ENCODE data around the gene AIMP1. TPM values are rescaled to one million over a fixed set of nuclear protein-coding genes. Genes with fewer than 3 reads are reported as not detected.
"Not testable (repeated sequence)": the region's sequence is repeated elsewhere in the genome, so short reads cannot be mapped to it uniquely, and the experiment has no call there.

The AIMP1 gene
- total RNA-seq, 1 donor from 2014 or later: 14.3 TPM

GRCh38 chr4:106312377-106312776, 4.0 kb upstream of the AIMP1 start:
- DNase-seq (ENCODE audit: low spot score): no peak
- no peak for ATAC-seq

- DNase-seq (ENCODE audit: low spot score) (no peak), ATAC-seq (no peak)
Observed at GRCh38 chr4:106312997-106313522, 3.3 kb upstream of the AIMP1 start.

GRCh38 chr4:106314960-106315359, 1.4 kb upstream of the AIMP1 start:
- no peak for DNase-seq (ENCODE audit: low spot score)
- ATAC-seq: no peak

DNA sequence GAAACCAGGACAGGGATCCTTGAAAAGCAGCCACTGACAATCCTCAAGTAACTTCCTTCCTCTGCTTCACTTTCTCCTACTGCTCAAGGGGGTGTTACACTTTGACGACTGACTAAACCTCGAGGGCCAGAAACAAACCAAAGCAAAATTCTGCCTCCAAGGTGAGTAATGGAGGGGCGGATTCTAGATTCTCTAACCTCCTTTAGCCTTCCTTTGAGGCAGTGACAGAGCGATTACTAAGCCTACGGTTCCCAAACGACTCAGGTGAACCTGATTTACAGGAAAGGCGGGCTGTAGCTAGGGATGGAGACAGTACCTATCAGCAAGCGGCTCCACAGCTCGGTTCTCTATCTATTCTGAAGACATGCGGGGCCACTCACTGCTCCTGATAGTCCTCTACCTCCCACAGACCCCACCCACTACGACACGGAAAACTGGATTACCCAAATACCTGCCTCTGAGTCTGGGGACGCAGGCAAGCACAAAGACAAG, 828 bp upstream of the AIMP1 start:
- ATAC-seq (peak; percentile 28), DNase-seq (ENCODE audit: low spot score) (no peak)

DNA sequence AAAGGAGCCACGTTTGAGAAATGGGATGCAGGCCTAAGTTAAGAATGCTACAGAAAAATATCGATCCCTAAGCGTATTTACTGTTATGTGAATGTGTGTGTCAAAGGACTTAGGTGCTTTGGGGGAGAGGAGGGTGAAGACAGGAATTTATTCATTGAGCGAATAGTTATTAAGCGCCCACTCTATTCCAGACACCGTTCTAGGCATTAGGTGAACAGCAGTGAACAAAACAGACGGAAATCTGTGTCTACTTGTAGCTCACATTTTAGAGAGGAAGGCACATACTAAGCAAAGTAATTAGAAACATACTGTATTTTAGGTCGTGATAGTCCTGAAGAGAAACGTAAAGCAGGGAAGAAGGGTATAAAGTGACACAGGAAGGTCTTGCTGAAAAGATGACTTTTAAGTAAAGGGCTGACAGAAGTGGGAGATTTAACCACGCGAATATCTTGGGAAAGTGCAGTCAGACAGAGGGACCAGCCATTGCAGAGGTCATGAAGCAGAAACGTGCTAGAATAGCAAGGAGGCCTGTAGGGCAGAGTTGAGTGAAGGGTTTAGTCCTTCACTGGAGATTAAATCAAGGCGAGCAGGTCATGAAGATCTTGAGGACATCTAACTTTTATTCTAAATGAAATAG, 541 bp downstream of the AIMP1 start:
- ATAC-seq: no peak
- DNase-seq (ENCODE audit: low spot score): no peak

DNA sequence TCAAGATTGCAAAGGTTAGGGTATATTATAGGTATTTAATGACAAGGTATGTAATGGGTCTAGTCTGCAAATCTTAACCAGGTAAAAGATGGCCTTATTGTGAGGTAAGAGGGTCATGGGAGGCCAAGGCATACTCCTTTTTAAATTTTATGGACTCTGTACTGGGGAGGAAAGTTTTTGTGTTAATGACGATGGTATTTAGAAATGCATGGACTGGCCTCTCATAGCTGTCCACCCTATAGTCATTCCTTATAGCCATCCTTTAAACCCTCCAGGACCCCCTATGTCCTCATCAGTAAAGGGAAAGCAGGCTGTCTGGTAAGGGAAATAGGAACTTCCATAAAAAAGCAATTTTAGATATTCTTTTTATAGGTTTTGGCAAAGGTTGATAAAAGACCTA, 1.5 kb downstream of the AIMP1 start:
- DNase-seq (ENCODE audit: low spot score) (no peak), ATAC-seq (no peak)

DNA sequence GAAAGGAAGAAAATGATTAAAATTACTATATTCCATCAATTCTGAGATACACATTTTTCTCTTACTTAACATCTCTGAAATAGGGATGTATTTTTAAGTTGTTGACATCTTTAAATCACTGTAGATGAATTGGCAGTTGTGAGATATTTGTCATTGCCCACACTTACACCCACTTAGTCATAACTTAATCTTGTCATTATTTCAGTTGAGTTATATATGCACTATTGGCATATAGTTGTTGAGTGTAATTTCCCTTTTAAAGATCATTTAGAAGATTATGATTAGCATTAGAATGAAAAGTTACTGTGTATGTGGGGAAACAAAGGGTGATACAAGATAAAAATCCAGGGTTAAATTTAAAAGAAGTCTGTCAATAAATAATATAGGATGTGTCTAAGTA, 2.2 kb downstream of the AIMP1 start:
- no peak for ATAC-seq

GRCh38 chr4:106320235-106320634, 3.9 kb downstream of the AIMP1 start:
- DNase-seq (ENCODE audit: low spot score) (no peak), ATAC-seq (no peak)

More for the DNA sequence above, 2.2 kb downstream of the AIMP1 start:
- DNase-seq (ENCODE audit: low spot score): no peak

GRCh38 chr4:106321168-106321567, 4.8 kb downstream of the AIMP1 start:
- DNase-seq (ENCODE audit: low spot score); ATAC-seq: not testable (repeated sequence)

GRCh38 chr4:106321814-106322213, 5.5 kb downstream of the AIMP1 start:
- ATAC-seq; DNase-seq (ENCODE audit: low spot score): not testable (repeated sequence)

DNA sequence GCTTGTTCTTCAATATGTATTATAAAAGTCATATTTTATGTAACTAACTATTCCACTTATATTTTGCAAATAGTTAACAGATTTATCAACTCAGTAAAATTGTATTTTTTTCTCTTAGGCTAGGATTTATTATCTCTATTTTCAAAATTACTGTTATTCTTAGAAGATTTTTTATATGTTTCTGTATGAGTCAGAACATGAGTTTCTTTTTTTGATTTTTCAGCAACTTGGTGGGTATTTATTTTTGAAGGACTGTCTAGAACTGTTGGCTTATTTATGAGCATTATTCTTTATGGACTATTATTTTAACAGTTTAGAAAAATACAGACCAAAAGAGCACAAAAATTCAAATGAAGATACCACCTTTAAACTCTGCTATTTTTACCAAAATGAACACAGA, 6.8 kb downstream of the AIMP1 start:
- DNase-seq (ENCODE audit: low spot score) (no peak), ATAC-seq (no peak)

DNA sequence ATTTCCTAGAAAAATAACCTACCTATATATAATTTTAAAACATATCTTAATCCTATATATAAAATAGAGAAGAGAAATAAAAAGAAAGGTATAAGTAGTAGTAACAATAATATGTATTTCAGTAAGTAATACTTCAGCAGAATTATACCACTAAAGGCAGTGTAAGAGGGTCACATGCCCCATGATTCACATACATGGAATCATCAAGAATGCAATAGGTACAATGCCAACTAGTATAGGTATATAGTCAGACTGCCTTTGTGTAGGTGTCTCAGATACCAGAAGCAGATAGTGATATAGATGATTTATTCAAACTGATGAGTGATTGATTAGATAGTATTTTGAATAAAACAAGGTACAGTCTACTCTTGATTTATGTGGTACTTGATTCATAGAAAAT, 9.4 kb downstream of the AIMP1 start:
- no peak for ATAC-seq
- no peak for DNase-seq (ENCODE audit: low spot score)

GRCh38 chr4:106329041-106329618, 12.8 kb downstream of the AIMP1 start:
- ATAC-seq (peak; percentile 97), DNase-seq (ENCODE audit: low spot score) (no peak)

DNA sequence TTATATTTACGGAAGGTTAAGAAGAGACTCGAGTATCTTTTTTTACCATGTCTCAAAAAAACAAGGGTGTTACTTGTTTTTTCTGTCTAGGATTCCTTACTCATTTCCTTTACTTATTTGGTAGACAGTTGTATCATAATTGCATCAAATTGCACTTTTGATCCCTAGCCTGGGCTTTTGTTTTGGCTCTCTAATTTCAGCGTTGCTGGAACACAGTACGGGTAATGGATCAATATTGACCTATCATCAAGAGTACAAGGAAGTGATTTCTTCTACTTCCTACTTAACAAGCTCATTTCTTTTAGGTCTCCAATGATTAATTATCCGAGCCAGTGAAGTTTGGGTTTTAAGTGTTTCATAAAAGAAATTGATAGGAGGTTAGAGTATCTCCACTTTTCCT, 16.8 kb downstream of the AIMP1 start:
- ATAC-seq (peak; percentile 89), DNase-seq (ENCODE audit: low spot score) (no peak)

GRCh38 chr4:106334741-106335470, 18.6 kb downstream of the AIMP1 start:
- DNase-seq (ENCODE audit: low spot score) (no peak), ATAC-seq (no peak)

DNA sequence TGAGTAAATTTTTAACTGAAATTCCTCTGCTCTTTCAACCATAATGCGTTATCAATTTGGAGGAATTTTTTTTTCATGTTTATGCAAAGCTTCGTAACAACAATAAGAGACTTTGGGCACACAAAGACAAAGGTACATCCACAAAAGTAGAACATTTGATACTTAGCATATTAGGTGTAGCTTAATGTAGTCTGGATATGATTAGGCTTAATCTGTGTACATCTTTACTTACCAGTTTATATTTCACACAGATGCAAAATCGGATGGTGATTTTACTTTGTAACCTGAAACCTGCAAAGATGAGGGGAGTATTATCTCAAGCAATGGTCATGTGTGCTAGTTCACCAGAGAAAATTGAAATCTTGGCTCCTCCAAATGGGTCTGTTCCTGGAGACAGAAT, 20.3 kb downstream of the AIMP1 start:
- ATAC-seq (no peak), DNase-seq (ENCODE audit: low spot score) (no peak)

DNA sequence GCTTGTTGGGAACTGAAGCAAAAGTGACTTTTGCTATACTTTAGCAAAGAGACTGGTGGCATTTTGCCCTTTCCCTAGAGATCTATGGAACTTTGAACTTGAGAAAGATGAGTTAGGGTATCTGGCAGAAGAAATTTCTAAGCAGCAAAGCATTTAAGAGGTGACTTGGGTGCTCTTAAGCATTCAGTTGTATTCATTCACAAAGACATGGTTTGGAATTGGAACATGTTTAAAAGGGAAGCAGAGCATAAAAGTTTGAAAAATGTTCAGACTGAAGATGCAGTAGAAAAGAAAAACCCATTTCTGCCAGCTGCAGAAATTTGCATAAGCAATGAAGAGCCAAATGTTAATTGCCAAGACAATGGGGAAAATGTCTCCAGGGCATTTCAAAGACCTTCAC, 21.6 kb downstream of the AIMP1 start:
- DNase-seq (ENCODE audit: low spot score): no peak
- no peak for ATAC-seq

DNA sequence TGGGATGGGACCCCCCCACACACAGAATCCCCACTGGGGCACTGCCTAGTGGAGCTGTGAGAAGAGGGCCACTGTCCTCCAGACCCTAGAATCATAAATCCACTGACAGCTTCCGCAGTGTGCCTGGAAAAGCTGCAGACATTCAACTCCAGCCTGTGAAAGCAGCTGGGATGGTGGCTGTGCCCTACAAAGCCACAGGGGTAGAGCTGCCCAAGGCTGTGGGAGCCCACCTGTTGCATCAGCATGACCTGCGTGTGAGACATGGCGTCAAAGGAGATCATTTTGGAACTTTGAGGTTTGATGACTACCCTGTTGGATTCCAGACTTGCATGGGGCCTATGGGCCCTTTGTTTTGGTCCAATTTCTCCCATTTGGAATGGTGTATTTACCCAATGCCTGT, 22.3 kb downstream of the AIMP1 start:
- ATAC-seq (no peak), DNase-seq (ENCODE audit: low spot score) (no peak)

DNA sequence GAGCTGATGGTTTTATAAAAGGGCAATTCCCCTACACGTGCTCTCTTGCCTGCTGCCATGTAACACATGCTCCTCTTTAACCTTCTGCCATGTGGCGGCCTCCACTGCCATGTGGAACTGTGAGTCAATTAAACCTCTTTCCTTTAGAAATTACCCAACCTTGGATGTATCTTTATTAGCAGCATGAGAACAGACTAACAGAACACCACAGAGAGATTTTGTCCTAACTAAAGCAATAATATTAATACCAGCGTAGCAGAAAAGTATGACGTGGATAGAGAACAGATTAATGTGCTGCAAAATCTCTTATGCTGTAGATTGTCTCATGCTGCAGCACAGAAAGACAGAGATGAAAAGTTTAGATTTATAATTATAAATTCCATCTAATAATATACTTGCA, 23.1 kb downstream of the AIMP1 start:
- ATAC-seq (no peak), DNase-seq (ENCODE audit: low spot score) (no peak)

DNA sequence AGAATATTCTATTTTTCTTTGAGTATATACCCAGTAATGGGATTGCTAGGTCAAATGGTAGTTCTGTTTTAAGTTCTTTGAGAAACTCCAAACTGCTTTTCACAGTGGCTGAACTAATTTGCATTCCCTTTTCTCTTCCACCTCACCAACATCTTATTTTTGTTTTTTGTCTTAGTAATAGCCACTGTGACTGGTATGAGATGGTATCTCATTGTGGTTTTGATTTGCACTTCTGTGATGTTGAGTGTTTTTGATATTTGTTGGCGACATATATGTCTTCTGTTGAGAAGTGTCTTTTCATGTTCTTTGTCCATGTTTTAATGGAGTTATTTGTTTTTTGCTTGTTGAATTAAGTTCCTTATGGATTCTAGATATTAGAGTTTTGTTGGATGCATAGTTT, 24.4 kb downstream of the AIMP1 start:
- no peak for DNase-seq (ENCODE audit: low spot score)

GRCh38 chr4:106343865-106344646, 27.7 kb downstream of the AIMP1 start:
- ATAC-seq (no peak), DNase-seq (ENCODE audit: low spot score) (no peak)

More for the DNA sequence above, 24.4 kb downstream of the AIMP1 start:
- no peak for ATAC-seq
